ENCODE data around the gene PPM1A.

Gene PPM1A

DNA sequence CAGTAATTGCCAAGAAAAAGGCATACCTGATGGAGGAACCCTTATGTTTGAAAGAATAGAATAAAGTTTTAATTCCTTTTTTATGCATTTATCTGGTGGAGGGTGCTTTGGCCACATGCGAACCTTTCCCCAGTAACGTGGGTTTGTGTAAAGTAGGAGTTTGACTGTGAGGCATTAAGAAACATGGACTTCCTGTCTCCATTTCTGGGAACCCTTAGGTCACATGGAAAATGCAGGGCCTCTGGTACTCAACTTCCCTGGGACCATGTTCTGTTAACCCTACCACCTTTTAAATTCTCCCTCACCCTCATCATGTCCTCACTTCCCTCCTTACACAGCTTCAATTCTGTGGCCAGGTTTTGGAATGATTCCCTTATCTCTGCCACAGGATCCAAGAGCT is 80.3 kb downstream of the PPM1A start:
- DNase-seq (ENCODE audit: insufficient read length) (no peak), FAIRE-seq (peak; percentile 75)
- TF ChIP-seq TAF1 (IDR thresholded peaks at IDR 0.05; ENCODE audit: borderline replicate concordance, low read depth, low read length) (no peak), POLR2A (IDR thresholded peaks at IDR 0.05; ENCODE audit: low read depth, low read length) (no peak), POLR2AphosphoS5 (IDR thresholded peaks at IDR 0.05; ENCODE audit: low read depth, low read length) (no peak)

DNA sequence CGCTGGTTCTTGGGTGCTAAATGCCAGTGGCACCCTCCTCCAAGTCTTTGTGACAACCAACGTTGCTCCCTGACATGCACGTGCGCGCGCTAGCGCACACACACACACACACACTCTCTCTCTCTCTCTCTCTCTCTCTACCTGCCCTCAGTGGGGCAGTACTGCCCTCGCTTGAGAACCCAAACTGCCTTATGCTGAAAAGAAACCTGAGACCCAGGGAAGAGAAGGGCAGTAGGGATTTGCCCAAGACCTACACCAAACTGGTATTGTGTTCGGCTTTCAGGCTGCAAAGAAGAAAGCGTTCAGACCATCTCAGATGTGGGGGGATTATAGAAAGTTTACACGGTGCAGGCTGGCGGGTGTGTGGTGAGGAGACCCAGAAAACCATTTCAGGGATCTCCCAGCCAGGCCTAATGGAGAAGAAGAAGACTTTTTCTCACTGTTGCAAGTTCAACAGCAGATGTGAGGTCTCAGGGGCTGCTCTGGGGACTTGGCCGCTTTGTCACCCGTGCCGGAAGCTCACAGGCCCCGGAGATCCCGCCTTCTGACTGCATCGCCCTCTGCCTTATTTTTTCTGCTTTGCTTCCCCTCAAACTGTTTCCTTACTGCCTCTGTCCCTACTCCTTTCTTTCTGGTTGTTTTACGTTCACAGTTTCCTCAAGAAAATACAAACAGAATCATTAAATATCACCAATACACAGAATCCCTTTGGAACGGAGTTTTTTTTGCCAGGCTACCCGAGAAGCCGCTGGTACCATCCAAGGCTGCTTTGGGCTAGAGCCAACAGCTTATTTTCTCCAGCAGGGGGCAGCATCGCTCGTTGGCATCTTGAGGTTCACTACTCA is 82.4 kb downstream of the PPM1A start:
- DNase-seq (ENCODE audit: insufficient read length), result peak; percentile 39
- peak; percentile 94 for FAIRE-seq
- TF ChIP-seq TAF1 (IDR thresholded peaks at IDR 0.05; ENCODE audit: borderline replicate concordance, low read depth, low read length), result 0 out of 2 replicates have a peak, but pooled peaks have one; percentile 21
- 0 out of 2 replicates have a peak, but pooled peaks have one; percentile 32 for TF ChIP-seq POLR2AphosphoS5 (IDR thresholded peaks at IDR 0.05; ENCODE audit: low read depth, low read length)
- TF ChIP-seq POLR2A (IDR thresholded peaks at IDR 0.05; ENCODE audit: low read depth, low read length), result peak; percentile 64

DNA sequence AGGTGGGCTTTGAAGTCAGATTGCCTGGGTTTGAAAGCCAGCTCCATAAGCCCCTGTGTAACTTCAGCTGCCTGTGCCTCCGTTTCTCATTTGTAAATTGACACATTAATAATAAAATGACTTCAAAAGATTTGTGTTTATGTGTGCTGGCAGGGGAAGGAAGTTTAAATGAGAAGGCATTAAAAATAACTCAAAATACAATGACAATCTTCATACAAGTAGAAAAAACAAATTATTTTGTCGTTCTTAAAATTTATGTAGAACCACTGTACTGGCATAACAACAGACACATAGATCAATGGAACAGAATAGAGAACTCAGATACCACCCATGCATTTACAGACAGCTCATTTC is 83.0 kb downstream of the PPM1A start:
- TF ChIP-seq TAF1 (IDR thresholded peaks at IDR 0.05; ENCODE audit: borderline replicate concordance, low read depth, low read length), result no peak
- TF ChIP-seq POLR2AphosphoS5 (IDR thresholded peaks at IDR 0.05; ENCODE audit: low read depth, low read length), result no peak
- no peak for TF ChIP-seq POLR2A (IDR thresholded peaks at IDR 0.05; ENCODE audit: low read depth, low read length)
- FAIRE-seq (no peak), DNase-seq (ENCODE audit: insufficient read length) (no peak)

- FAIRE-seq (no peak), DNase-seq (ENCODE audit: insufficient read length) (no peak)
- no peak for TF ChIP-seq POLR2A (IDR thresholded peaks at IDR 0.05; ENCODE audit: low read depth, low read length)
- TF ChIP-seq TAF1 (IDR thresholded peaks at IDR 0.05; ENCODE audit: borderline replicate concordance, low read depth, low read length), result no peak
- no peak for TF ChIP-seq POLR2AphosphoS5 (IDR thresholded peaks at IDR 0.05; ENCODE audit: low read depth, low read length)
Observed at GRCh38 chr14:60332869-60333268, 83.8 kb downstream of the PPM1A start.

- no peak for FAIRE-seq
- TF ChIP-seq POLR2A (IDR thresholded peaks at IDR 0.05; ENCODE audit: low read depth, low read length) (no peak), TAF1 (IDR thresholded peaks at IDR 0.05; ENCODE audit: borderline replicate concordance, low read depth, low read length) (no peak), POLR2AphosphoS5 (IDR thresholded peaks at IDR 0.05; ENCODE audit: low read depth, low read length) (no peak)
- DNase-seq (ENCODE audit: insufficient read length), result no peak
Observed at GRCh38 chr14:60339571-60339970, 90.5 kb downstream of the PPM1A start.

DNA sequence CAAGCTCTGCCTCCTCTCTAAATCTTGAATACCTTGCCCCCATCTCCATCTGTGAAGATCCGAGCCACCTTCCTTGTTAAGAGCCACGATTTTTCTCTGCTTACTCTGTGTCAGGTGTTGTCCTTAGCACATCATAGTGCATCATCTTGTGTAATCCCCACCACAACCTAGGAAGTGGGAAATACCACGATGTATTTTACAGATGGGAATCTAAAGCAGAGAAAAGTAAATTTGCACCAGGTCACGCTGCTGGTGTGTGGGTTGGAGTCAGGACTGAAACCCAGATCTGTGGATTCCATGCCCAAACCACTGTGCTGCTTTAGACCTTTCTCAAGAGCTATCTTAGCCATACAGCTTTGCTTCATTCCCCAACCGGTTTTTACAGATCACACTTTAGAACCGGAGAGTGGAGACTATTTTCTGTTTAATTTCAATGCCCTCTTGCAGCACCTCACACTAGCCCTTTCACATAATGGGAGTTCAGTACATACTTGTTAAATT is 94.6 kb downstream of the PPM1A start:
- no peak for TF ChIP-seq POLR2AphosphoS5 (IDR thresholded peaks at IDR 0.05; ENCODE audit: low read depth, low read length)
- no peak for TF ChIP-seq TAF1 (IDR thresholded peaks at IDR 0.05; ENCODE audit: borderline replicate concordance, low read depth, low read length)
- no peak for TF ChIP-seq POLR2A (IDR thresholded peaks at IDR 0.05; ENCODE audit: low read depth, low read length)
- peak; percentile 82 for FAIRE-seq
- no peak for DNase-seq (ENCODE audit: insufficient read length)

- TF ChIP-seq TAF1 (IDR thresholded peaks at IDR 0.05; ENCODE audit: borderline replicate concordance, low read depth, low read length), result no peak
- no peak for TF ChIP-seq POLR2A (IDR thresholded peaks at IDR 0.05; ENCODE audit: low read depth, low read length)
- TF ChIP-seq POLR2AphosphoS5 (IDR thresholded peaks at IDR 0.05; ENCODE audit: low read depth, low read length), result no peak
- FAIRE-seq (no peak), DNase-seq (ENCODE audit: insufficient read length) (no peak)
Observed at GRCh38 chr14:60344751-60345150, 95.7 kb downstream of the PPM1A start.

GRCh38 chr14:60346706-60347105 is 97.7 kb downstream of the PPM1A start:
- no peak for TF ChIP-seq POLR2AphosphoS5 (IDR thresholded peaks at IDR 0.05; ENCODE audit: low read depth, low read length)
- no peak for TF ChIP-seq TAF1 (IDR thresholded peaks at IDR 0.05; ENCODE audit: borderline replicate concordance, low read depth, low read length)
- no peak for TF ChIP-seq POLR2A (IDR thresholded peaks at IDR 0.05; ENCODE audit: low read depth, low read length)
- no peak for DNase-seq (ENCODE audit: insufficient read length)
- FAIRE-seq, result no peak

DNA sequence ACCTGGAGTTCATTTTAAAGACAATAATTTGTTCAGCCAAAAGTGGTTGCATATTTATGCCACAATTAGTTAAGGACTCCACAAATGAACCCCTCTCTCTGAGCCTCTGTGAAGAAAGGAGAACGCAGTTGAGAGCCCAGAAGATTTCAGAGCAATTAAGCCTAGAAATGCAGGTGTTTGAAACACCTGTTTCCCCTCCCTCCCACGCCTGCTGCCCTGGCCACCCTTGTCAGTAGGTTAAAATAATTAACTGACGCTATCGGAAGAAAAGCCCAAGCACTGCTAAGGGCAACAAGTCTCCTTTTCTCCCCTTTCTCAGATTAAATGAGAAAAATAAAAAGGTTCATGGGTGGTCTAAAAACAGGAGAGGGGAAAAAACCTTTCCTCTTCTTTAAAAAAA is 99.2 kb downstream of the PPM1A start:
- no peak for TF ChIP-seq POLR2A (IDR thresholded peaks at IDR 0.05; ENCODE audit: low read depth, low read length)
- TF ChIP-seq POLR2AphosphoS5 (IDR thresholded peaks at IDR 0.05; ENCODE audit: low read depth, low read length), result no peak
- TF ChIP-seq TAF1 (IDR thresholded peaks at IDR 0.05; ENCODE audit: borderline replicate concordance, low read depth, low read length), result no peak
- DNase-seq (ENCODE audit: insufficient read length), result no peak
- no peak for FAIRE-seq
